ENCODE data around the gene ASPSCR1. TPM values are rescaled to one million over a fixed set of nuclear protein-coding genes. Genes with fewer than 3 reads are reported as not detected.

ASPSCR1 gene
- total and polyA plus RNA-seq, 2 of the 13 experiments (the other 11 are each of a cell fraction or from before 2014, with no cell fraction given): 274 to 314 TPM

- TF ChIP-seq ZNF841 (CRISPR knock-in tag; IDR thresholded peaks at IDR 0.05; ENCODE audit: borderline replicate concordance): no peak
- peak; percentile 71; the same call in 1 of the 2 replicates for TF ChIP-seq DNMT1 (CRISPR knock-in tag; IDR thresholded peaks at IDR 0.05)
- no peak for TF ChIP-seq ZNF296 (CRISPR knock-in tag; conservative IDR thresholded peaks at IDR 0.05)
- TF ChIP-seq ZNF720 (CRISPR knock-in tag; IDR thresholded peaks at IDR 0.05): no peak
- TF ChIP-seq TARDBP (CRISPR knock-in tag; IDR thresholded peaks at IDR 0.05): 0 out of 2 replicates have a peak, but pooled peaks have one; percentile 25
- no peak for TF ChIP-seq ATM (IDR thresholded peaks at IDR 0.05; ENCODE audit: borderline replicate concordance)
- TF ChIP-seq MED8 (CRISPR knock-in tag; IDR thresholded peaks at IDR 0.05; ENCODE audit: insufficient replicate concordance): peak; percentile 86
- TF ChIP-seq SKIL (CRISPR knock-in tag; IDR thresholded peaks at IDR 0.05; ENCODE audit: borderline replicate concordance): peak; percentile 59; the same call in 1 of the 2 replicates
- no peak for TF ChIP-seq KDM1A (CRISPR knock-in tag; IDR thresholded peaks at IDR 0.05)
- 0 out of 2 replicates have a peak, but pooled peaks have one; percentile 31 for TF ChIP-seq ZGPAT (CRISPR knock-in tag; IDR thresholded peaks at IDR 0.05)
- peak; percentile 60 for TF ChIP-seq HOXA3 (CRISPR knock-in tag; IDR thresholded peaks at IDR 0.05)
- no peak; the same call in 1 of the 2 replicates for TF ChIP-seq HBP1 (CRISPR knock-in tag; IDR thresholded peaks at IDR 0.05; ENCODE audit: low read depth)
- no peak for TF ChIP-seq NAIF1 (CRISPR knock-in tag; IDR thresholded peaks at IDR 0.05; ENCODE audit: borderline replicate concordance)
- no peak; the same call in 1 of the 2 replicates for TF ChIP-seq ZNF607 (CRISPR knock-in tag; IDR thresholded peaks at IDR 0.05; ENCODE audit: borderline replicate concordance)
- TF ChIP-seq ZBTB33 (CRISPR knock-in tag; IDR thresholded peaks at IDR 0.05): no peak
- peak; percentile 65 for TF ChIP-seq ZNF768 (CRISPR knock-in tag; IDR thresholded peaks at IDR 0.05)
- peak; percentile 19; the same call in 1 of the 2 replicates for TF ChIP-seq XBP1 (CRISPR knock-in tag; IDR thresholded peaks at IDR 0.05)
- TF ChIP-seq SYNCRIP (IDR thresholded peaks at IDR 0.05; ENCODE audit: insufficient read depth, low read depth, low read length): no peak
- TF ChIP-seq CHD2 (IDR thresholded peaks at IDR 0.05; ENCODE audit: low read depth, low read length): no peak
Observed at GRCh38 chr17:81927653-81928543, 49.5 kb upstream of the ASPSCR1 start, which contains the start of gene MAFG (continued).
